Measurements from ENCODE around the gene CAPN8.

CAPN8 gene

DNA sequence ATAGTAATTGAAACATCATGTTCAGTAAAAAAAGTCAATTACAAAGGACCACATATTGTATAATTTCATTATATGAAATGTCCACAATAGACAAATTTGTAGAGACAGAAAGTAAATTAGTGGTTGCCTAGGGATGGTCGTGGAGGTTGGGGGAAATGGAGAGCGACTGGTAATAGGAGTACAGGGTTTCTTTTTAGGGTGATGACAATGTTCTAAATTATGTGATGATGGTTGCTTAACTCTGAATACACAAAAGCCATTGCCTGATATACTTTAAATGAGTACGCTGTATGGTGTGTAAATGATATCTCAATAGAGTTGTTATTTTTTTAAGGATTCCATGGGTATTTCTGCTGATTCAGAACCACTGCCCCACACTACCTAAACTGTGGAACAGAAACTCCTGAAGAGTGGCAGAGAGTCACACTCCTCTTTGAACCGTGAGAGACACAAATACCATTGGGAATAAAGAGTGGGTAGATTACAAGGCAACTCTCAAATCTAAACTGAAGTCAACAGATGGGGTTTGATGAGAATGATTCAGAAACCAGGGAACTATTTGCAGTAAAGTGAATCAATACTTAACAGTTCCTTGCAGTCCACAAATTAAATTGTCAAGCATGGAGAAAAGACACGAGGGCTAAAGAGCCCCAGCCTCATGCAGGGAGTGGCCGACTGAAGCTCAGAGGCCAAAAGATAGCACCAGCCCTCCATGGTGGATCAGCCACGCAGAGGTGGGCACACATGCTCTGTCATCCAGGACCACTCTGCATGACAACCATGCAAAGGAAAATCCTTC, 118.0 kb downstream of the CAPN8 start:
- Histone ChIP-seq H3K27me3 (no peaks in the 10 kb centered on the region), H3K27ac (no peak overlapping the region), H3K36me3 (no peaks in the 10 kb centered on the region), H3K9me3 (no peaks in the 10 kb centered on the region), H3K4me3 (no peak overlapping the region), H3K4me1 (no peaks in the 10 kb centered on the region)
- intact Hi-C loops (cut with DNase I; ENCODE audit: low total_unique reads): no loop called here
- TF ChIP-seq, protein P1, sequence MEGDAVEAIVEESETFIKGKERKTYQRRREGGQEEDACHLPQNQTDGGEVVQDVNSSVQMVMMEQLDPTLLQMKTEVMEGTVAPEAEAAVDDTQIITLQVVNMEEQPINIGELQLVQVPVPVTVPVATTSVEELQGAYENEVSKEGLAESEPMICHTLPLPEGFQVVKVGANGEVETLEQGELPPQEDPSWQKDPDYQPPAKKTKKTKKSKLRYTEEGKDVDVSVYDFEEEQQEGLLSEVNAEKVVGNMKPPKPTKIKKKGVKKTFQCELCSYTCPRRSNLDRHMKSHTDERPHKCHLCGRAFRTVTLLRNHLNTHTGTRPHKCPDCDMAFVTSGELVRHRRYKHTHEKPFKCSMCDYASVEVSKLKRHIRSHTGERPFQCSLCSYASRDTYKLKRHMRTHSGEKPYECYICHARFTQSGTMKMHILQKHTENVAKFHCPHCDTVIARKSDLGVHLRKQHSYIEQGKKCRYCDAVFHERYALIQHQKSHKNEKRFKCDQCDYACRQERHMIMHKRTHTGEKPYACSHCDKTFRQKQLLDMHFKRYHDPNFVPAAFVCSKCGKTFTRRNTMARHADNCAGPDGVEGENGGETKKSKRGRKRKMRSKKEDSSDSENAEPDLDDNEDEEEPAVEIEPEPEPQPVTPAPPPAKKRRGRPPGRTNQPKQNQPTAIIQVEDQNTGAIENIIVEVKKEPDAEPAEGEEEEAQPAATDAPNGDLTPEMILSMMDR (IDR thresholded peaks at IDR 0.05): no peak
- DNase-seq: no peak

DNA sequence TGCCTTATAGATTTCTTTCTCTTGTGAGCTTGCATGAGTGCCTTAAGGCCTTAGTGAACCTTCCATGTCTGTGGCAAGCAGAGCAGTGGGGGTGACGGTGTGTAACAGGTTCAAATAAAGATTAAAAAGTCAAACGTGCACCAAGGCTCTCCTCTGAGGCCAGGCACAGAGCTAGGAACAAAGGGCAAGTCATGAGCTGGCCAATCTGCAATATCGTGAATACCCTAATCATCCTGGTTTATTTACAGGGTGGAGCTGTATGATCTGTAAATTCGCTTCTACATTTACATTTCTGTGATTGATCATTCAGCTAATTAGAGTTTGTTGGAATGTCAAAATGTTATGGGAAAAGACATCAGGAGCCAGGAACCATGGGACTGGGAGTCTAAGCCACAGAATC, 120.2 kb downstream of the CAPN8 start:
- peak in 1 of 2 donors; percentile 29 for DNase-seq
- TF ChIP-seq, protein P1 (IDR thresholded peaks at IDR 0.05): no peak
- no peaks in the 10 kb centered on the region for H3K36me3 ChIP-seq
- H3K4me3 ChIP-seq: no peak overlapping the region
- no peaks in the 10 kb centered on the region for H3K27me3 ChIP-seq
- H3K9me3 ChIP-seq: no peaks in the 10 kb centered on the region
- intact Hi-C loops (cut with DNase I; ENCODE audit: low total_unique reads): no loop called here
- no peak overlapping the region for H3K27ac ChIP-seq
- no peaks in the 10 kb centered on the region for H3K4me1 ChIP-seq

DNA sequence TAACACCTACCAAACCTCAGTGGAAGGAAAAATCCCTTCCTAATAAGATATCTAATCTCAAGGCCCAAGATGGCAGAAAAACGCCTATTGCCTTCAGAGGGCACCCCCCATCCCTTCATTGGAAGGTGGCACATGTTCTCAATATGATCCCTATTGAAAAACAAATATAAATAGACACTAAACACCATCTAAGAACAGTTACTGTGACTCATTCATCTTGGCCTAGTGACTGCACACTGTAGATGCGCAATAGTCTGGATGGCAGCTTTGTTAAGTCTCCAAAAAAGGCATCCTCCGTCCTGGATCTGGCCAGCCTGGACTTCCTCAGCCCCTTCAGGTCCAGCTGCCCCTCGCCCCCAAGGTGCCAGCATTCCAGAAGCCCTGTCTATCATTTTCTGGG, 121.9 kb downstream of the CAPN8 start:
- TF ChIP-seq, protein P1 (IDR thresholded peaks at IDR 0.05): no peak
- no peaks in the 10 kb centered on the region for H3K9me3 ChIP-seq

DNA sequence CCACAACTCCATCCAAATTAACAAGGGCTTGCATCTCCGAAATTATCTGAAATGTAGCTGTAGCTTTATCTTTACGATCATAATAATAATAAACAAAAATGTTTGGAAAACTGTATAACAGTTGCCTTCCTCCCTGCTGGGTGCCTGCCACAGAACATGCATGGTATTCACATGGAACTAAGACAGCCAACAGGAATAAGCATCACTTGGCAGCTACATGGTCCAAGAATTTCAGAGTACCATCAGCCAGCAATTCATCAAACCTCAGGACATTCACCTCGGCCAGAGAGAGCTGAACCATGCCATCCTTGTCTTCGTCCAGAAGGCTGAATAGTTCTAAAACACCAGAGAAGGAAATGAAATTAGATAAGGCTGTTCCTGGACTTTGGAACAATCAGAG, 122.7 kb downstream of the CAPN8 start:
- Histone ChIP-seq H3K4me3 (no peak overlapping the region), H3K27ac (no peak overlapping the region), H3K4me1 (no peaks in the 10 kb centered on the region), H3K36me3 (no peaks in the 10 kb centered on the region), H3K27me3 (peaks cover 0 to 12% of the 10 kb centered on the region in 2 donors), H3K9me3 (no peaks in the 10 kb centered on the region)
- TF ChIP-seq, protein P1 (IDR thresholded peaks at IDR 0.05): no peak
- intact Hi-C loops (cut with DNase I; ENCODE audit: low total_unique reads): no loop called here
- DNase-seq: no peak

More for the DNA sequence above, 121.9 kb downstream of the CAPN8 start:
- Histone ChIP-seq H3K27me3 (peaks cover 0 to 12% of the 10 kb centered on the region in 2 donors), H3K27ac (no peak overlapping the region), H3K4me1 (no peaks in the 10 kb centered on the region), H3K36me3 (no peaks in the 10 kb centered on the region), H3K4me3 (no peak overlapping the region)
- intact Hi-C loops (cut with DNase I; ENCODE audit: low total_unique reads): no loop called here
- DNase-seq: no peak

DNA sequence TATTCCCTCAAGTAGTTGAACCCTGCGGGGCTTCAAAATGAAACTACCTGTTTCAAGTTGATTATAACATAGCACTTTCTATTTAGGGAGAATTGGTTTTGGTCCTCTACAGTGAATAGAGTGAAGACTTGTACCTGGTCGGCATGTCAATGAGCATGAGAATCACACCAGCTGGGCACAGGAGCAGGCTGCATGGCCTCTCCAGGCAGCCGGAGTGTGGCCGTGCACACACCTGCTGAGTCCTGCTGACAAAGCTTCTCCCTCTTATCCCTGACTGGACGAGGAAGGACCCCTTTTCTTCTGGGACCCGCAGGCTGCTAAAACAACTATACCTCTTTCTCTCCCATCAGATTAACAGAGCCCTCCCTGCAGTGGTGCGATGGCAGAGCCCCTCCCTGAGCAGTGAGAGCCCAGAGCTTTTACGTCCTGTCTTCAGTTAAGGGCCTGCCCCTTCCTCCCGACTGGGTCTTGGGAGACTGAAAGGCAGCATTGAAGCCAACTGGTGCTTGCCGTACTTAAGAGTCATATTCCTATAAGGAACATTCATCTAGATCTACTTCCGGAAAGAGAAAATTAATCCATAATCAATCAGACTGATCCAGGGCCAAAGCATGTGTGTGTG, 124.9 kb downstream of the CAPN8 start:
- peaks cover 0 to 17% of the 10 kb centered on the region in 2 donors for H3K27me3 ChIP-seq
- no peak overlapping the region for H3K27ac ChIP-seq
- no peaks in the 10 kb centered on the region for H3K4me1 ChIP-seq
- H3K4me3 ChIP-seq: no peak overlapping the region
- TF ChIP-seq, protein P1 (IDR thresholded peaks at IDR 0.05): no peak
- intact Hi-C loops (cut with DNase I; ENCODE audit: low total_unique reads): no loop called here
- H3K36me3 ChIP-seq: no peaks in the 10 kb centered on the region
- no peaks in the 10 kb centered on the region for H3K9me3 ChIP-seq
- peak in 1 of 2 donors; percentile 39 for DNase-seq

All from tibial artery (tissue), 4 donors.